Measurements from ENCODE around the gene SMAD4.
"Not testable (repeated sequence)": the region's sequence is repeated elsewhere in the genome, so short reads cannot be mapped to it uniquely, and the experiment has no call there.

The SMAD4 gene

GRCh38 chr18:51098082-51098481 is 68.1 kb downstream of the SMAD4 start:
- no peaks in the 10 kb centered on the region for H3K9me3 ChIP-seq (ENCODE audit: insufficient read depth, low read length)
- DNase-seq (ENCODE audit: low read depth, low spot score) = no peak
- no peaks in the 10 kb centered on the region for H3K27me3 ChIP-seq (ENCODE audit: insufficient read depth, insufficient read length)
- H3K36me3 ChIP-seq (ENCODE audit: insufficient read depth, insufficient read length, low read length) = no peaks in the 10 kb centered on the region
- H3K9ac ChIP-seq (ENCODE audit: insufficient read length, low read depth) = no peak overlapping the region
- peaks cover 3% of the 10 kb centered on the region for H3K4me1 ChIP-seq (ENCODE audit: insufficient read depth, insufficient read length)
- no peak for TF ChIP-seq YY1 (IDR thresholded peaks at IDR 0.05; ENCODE audit: insufficient read depth, insufficient read length)
- no peak for TF ChIP-seq SUZ12 (IDR thresholded peaks at IDR 0.05; ENCODE audit: extremely low read depth, insufficient read depth, insufficient read length)
- H3K4me3 ChIP-seq (ENCODE audit: insufficient read length, low read depth) = no peak overlapping the region

DNA sequence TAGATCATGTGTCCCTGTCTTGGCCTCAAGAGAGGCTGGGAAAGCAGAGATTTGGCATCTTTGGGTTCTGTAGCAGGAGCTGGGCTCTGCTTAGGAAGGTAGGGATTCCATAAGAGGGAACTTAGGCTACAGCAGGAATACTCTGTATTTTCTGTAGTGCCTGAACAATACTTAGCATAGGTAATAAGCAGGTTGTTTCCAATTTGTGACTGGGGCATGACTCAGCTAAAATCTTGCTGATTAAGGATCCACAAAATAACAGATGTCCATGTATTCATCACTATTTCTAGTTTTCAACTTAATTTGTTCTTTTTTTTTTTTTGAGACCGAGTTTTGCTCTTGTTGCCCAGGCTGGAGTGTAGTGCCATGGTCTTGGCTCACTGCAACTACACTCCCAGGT is 68.5 kb downstream of the SMAD4 start:
- Histone ChIP-seq H3K9ac (ENCODE audit: insufficient read length, low read depth) (no peak overlapping the region), H3K36me3 (ENCODE audit: insufficient read depth, insufficient read length, low read length) (no peaks in the 10 kb centered on the region), H3K4me3 (ENCODE audit: insufficient read length, low read depth) (no peak overlapping the region), H3K9me3 (ENCODE audit: insufficient read depth, low read length) (no peaks in the 10 kb centered on the region), H3K27me3 (ENCODE audit: insufficient read depth, insufficient read length) (no peaks in the 10 kb centered on the region), H3K4me1 (ENCODE audit: insufficient read depth, insufficient read length) (peaks cover 3% of the 10 kb centered on the region)
- TF ChIP-seq SUZ12 (IDR thresholded peaks at IDR 0.05; ENCODE audit: extremely low read depth, insufficient read depth, insufficient read length) (no peak), YY1 (IDR thresholded peaks at IDR 0.05; ENCODE audit: insufficient read depth, insufficient read length) (no peak), ZNF274 (IDR thresholded peaks at IDR 0.05; ENCODE audit: low read depth, low read length) (no peak)
- DNase-seq (ENCODE audit: low read depth, low spot score) = no peak

- no peak overlapping the region for H3K9ac ChIP-seq (ENCODE audit: insufficient read length, low read depth)
- no peak for DNase-seq (ENCODE audit: low read depth, low spot score)
- H3K4me3 ChIP-seq (ENCODE audit: insufficient read length, low read depth) = no peak overlapping the region
- H3K9me3 ChIP-seq (ENCODE audit: insufficient read depth, low read length) = no peaks in the 10 kb centered on the region
- TF ChIP-seq ZNF274 (IDR thresholded peaks at IDR 0.05; ENCODE audit: low read depth, low read length) (no peak), YY1 (IDR thresholded peaks at IDR 0.05; ENCODE audit: insufficient read depth, insufficient read length) (no peak), SUZ12 (IDR thresholded peaks at IDR 0.05; ENCODE audit: extremely low read depth, insufficient read depth, insufficient read length) (no peak)
- no peaks in the 10 kb centered on the region for H3K36me3 ChIP-seq (ENCODE audit: insufficient read depth, insufficient read length, low read length)
- H3K4me1 ChIP-seq (ENCODE audit: insufficient read depth, insufficient read length) = peaks cover 3% of the 10 kb centered on the region
- no peaks in the 10 kb centered on the region for H3K27me3 ChIP-seq (ENCODE audit: insufficient read depth, insufficient read length)
Observed at GRCh38 chr18:51100385-51101120, 70.5 kb downstream of the SMAD4 start.

DNA sequence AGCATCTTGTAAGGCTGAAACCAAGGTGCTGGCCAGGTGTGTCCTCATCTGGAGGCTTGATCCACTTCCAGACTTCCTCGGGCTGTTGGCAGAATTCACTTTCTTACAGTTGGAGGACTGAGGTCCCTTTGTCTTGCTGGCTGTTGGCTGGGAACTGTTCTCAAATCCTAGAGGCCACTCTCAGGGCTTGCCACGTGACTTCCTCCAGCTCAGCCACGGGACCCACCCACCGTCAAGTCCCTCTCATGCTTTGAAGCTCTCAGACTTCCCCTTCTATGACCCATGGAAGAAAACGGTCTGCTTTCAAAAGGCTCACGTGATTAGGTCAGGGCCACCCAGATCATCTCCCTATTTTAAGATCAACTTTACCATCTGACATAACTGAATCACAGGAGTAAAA is 77.1 kb downstream of the SMAD4 start:
- no peaks in the 10 kb centered on the region for H3K4me1 ChIP-seq (ENCODE audit: insufficient read depth, insufficient read length)
- no peaks in the 10 kb centered on the region for H3K27me3 ChIP-seq (ENCODE audit: insufficient read depth, insufficient read length)
- no peak overlapping the region for H3K4me3 ChIP-seq (ENCODE audit: insufficient read length, low read depth)
- TF ChIP-seq YY1 (IDR thresholded peaks at IDR 0.05; ENCODE audit: insufficient read depth, insufficient read length) (no peak), ZNF274 (IDR thresholded peaks at IDR 0.05; ENCODE audit: low read depth, low read length) (no peak), SUZ12 (IDR thresholded peaks at IDR 0.05; ENCODE audit: extremely low read depth, insufficient read depth, insufficient read length) (no peak)
- H3K9me3 ChIP-seq (ENCODE audit: insufficient read depth, low read length) = peaks cover 9% of the 10 kb centered on the region; the same call in 1 of the 2 replicates
- DNase-seq (ENCODE audit: low read depth, low spot score) = no peak
- no peak overlapping the region for H3K9ac ChIP-seq (ENCODE audit: insufficient read length, low read depth)
- no peaks in the 10 kb centered on the region for H3K36me3 ChIP-seq (ENCODE audit: insufficient read depth, insufficient read length, low read length)

DNA sequence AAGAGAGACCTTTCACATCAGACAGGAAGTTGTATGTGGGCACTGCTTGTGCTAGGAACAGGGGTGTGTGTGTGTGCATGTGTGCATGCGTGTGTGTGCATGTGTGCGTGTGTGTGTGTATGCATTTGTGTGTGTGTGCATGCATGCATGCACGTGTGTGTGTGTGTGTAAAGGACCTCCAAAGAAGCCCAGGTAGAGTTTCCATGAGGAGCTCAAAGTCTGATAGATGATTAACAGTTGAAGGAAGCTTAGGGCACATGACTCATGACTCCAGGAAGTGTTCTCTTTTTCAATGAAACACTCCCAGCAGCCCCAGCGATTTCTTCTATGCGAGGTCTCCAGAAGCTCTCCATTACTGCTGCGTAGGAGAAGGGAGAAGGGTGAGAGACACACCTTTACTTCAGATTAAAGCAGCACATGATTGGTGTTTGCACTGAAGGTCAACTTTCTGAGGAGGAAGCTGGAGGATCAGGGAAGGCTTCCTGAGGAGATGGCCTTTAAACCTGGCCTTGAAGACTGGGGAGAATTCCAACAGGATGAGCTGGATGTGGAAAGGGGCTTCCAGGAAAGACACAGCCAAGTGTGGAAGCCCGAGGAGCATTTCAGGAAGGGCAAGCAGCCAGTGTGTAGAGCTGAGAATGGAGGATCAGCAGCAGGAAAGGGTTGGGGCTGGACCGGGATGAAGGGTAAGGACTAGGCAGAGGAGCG is 77.7 kb downstream of the SMAD4 start:
- DNase-seq (ENCODE audit: low read depth, low spot score) = no peak
- no peaks in the 10 kb centered on the region for H3K4me1 ChIP-seq (ENCODE audit: insufficient read depth, insufficient read length)

DNA sequence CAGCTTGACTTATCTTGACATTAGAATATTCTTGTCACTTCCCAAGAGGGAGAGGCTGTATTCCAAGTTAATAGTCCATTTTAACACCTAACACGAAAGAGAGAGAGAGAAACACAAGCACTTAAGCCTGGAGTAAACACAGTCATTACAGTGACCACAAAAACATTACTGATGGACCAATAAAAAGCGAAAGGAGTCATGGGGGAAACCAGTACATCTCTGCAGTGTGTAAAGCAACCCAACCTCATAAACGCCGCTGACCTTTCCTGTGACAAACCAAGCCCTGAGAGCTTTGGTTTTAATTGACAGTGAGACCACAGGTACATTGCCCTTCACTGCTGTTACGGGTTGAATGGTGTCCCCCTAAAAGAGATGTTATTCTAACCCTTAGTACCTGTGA is 78.3 kb downstream of the SMAD4 start:
- TF ChIP-seq ZNF274 (IDR thresholded peaks at IDR 0.05; ENCODE audit: low read depth, low read length) (no peak), YY1 (IDR thresholded peaks at IDR 0.05; ENCODE audit: insufficient read depth, insufficient read length) (no peak), SUZ12 (IDR thresholded peaks at IDR 0.05; ENCODE audit: extremely low read depth, insufficient read depth, insufficient read length) (no peak)

More for the DNA sequence above, 77.7 kb downstream of the SMAD4 start:
- no peaks in the 10 kb centered on the region for H3K27me3 ChIP-seq (ENCODE audit: insufficient read depth, insufficient read length)
- H3K9me3 ChIP-seq (ENCODE audit: insufficient read depth, low read length) = peaks cover 12% of the 10 kb centered on the region; the same call in 1 of the 2 replicates
- no peak overlapping the region for H3K9ac ChIP-seq (ENCODE audit: insufficient read length, low read depth)
- no peaks in the 10 kb centered on the region for H3K36me3 ChIP-seq (ENCODE audit: insufficient read depth, insufficient read length, low read length)
- TF ChIP-seq ZNF274 (IDR thresholded peaks at IDR 0.05; ENCODE audit: low read depth, low read length) = no peak
- no peak for TF ChIP-seq YY1 (IDR thresholded peaks at IDR 0.05; ENCODE audit: insufficient read depth, insufficient read length)
- no peak for TF ChIP-seq SUZ12 (IDR thresholded peaks at IDR 0.05; ENCODE audit: extremely low read depth, insufficient read depth, insufficient read length)
- no peak overlapping the region for H3K4me3 ChIP-seq (ENCODE audit: insufficient read length, low read depth)

GRCh38 chr18:51110073-51110797 is 80.2 kb downstream of the SMAD4 start:
- no peaks in the 10 kb centered on the region for H3K4me1 ChIP-seq (ENCODE audit: insufficient read depth, insufficient read length)

More for the DNA sequence above, 78.3 kb downstream of the SMAD4 start:
- H3K9me3 ChIP-seq (ENCODE audit: insufficient read depth, low read length) = peaks cover 12% of the 10 kb centered on the region; the same call in 1 of the 2 replicates
- H3K27me3 ChIP-seq (ENCODE audit: insufficient read depth, insufficient read length) = no peaks in the 10 kb centered on the region
- no peak overlapping the region for H3K4me3 ChIP-seq (ENCODE audit: insufficient read length, low read depth)
- DNase-seq (ENCODE audit: low read depth, low spot score) = no peak
- no peak overlapping the region for H3K9ac ChIP-seq (ENCODE audit: insufficient read length, low read depth)
- no peaks in the 10 kb centered on the region for H3K36me3 ChIP-seq (ENCODE audit: insufficient read depth, insufficient read length, low read length)
- H3K4me1 ChIP-seq (ENCODE audit: insufficient read depth, insufficient read length) = no peaks in the 10 kb centered on the region

DNA sequence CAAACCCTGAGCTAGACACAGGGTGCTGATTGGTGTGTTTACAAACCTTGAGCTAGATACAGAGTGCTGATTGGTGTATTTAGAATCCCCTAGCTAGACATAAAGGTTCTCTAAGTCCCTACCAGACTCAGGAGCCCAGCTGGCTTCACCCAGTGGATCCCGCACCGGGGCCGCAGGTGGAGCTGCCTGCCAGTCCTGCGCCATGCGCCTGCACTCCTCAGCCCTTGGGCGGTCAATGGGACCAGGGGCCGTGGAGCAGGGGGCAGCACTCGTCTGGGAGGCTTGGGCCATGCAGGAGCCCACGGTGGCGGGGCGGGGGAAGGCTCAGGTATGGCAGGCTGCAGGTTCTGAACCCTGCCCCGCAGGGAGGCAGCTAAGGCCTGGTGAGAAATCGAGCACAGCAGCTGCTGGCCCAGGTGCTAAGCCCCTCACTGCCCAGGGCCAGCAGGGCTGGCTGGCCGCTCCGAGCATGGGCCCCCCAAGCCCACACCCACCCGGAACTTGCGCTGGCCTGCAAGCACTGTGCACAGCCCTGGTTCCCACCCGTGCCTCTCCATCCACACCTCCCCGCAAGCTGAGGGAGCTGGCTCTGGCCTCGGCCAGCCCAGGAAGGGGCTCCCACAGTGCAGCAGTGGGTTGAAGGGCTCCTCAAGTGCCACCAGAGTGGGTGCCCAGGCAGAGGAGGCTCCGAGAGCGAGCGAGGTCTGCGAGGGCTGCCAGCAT is 81.8 kb downstream of the SMAD4 start:
- not testable (repeated sequence) for H3K4me1 ChIP-seq (ENCODE audit: insufficient read depth, insufficient read length); H3K9ac ChIP-seq (ENCODE audit: insufficient read length, low read depth); H3K27me3 ChIP-seq (ENCODE audit: insufficient read depth, insufficient read length); H3K4me3 ChIP-seq (ENCODE audit: insufficient read length, low read depth); DNase-seq (ENCODE audit: low read depth, low spot score); H3K36me3 ChIP-seq (ENCODE audit: insufficient read depth, insufficient read length, low read length)
- H3K9me3 ChIP-seq (ENCODE audit: insufficient read depth, low read length) = peaks cover 12% of the 10 kb centered on the region; the same call in 1 of the 2 replicates

More at GRCh38 chr18:51110073-51110797, 80.2 kb downstream of the SMAD4 start:
- peak overlapping the region; percentile 51 for H3K9ac ChIP-seq (ENCODE audit: insufficient read length, low read depth)
- TF ChIP-seq YY1 (IDR thresholded peaks at IDR 0.05; ENCODE audit: insufficient read depth, insufficient read length) (no peak), ZNF274 (IDR thresholded peaks at IDR 0.05; ENCODE audit: low read depth, low read length) (no peak), SUZ12 (IDR thresholded peaks at IDR 0.05; ENCODE audit: extremely low read depth, insufficient read depth, insufficient read length) (no peak)
- no peaks in the 10 kb centered on the region for H3K27me3 ChIP-seq (ENCODE audit: insufficient read depth, insufficient read length)
- peaks cover 12% of the 10 kb centered on the region; the same call in 1 of the 2 replicates for H3K9me3 ChIP-seq (ENCODE audit: insufficient read depth, low read length)
- H3K4me3 ChIP-seq (ENCODE audit: insufficient read length, low read depth) = peak overlapping the region; percentile 12
- peak; percentile 38 for DNase-seq (ENCODE audit: low read depth, low spot score)
- H3K36me3 ChIP-seq (ENCODE audit: insufficient read depth, insufficient read length, low read length) = no peaks in the 10 kb centered on the region

DNA sequence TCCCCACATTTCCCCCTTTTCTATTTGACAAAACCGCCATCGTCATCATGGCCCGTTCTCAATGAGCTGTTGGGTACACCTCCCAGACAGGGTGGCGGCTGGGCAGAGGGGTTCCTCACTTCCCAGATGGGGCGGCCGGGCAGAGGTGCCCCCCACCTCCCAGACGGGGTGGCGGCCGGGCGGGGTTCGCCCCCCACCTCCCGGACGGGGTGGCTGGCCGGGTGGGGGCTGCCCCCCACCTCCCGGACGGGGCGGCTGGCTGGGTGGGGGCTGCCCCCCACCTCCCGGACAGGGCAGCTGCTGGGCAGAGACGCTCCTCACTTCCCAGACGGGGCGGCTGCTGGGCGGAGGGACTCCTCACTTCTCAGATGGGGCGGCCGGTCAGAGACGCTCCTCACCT is 87.0 kb downstream of the SMAD4 start:
- not testable (repeated sequence) for H3K4me1 ChIP-seq (ENCODE audit: insufficient read depth, insufficient read length); H3K4me3 ChIP-seq (ENCODE audit: insufficient read length, low read depth)
- peaks cover 17% of the 10 kb centered on the region; the same call in 1 of the 2 replicates for H3K9me3 ChIP-seq (ENCODE audit: insufficient read depth, low read length)

More for the DNA sequence above, 87.0 kb downstream of the SMAD4 start:
- not testable (repeated sequence) for H3K27me3 ChIP-seq (ENCODE audit: insufficient read depth, insufficient read length); DNase-seq (ENCODE audit: low read depth, low spot score); H3K36me3 ChIP-seq (ENCODE audit: insufficient read depth, insufficient read length, low read length); H3K9ac ChIP-seq (ENCODE audit: insufficient read length, low read depth)
